GM12878 (cell line): ENCODE measurements around the gene POLR1A.

Experiments used
- BCL3 ChIP-seq: IDR thresholded peaks from 2 replicates; pipeline ENCODE4 v1.6.1; 2011; ENCODE audit warnings: borderline replicate concordance, low read depth, mild to moderate bottlenecking, moderate library complexity, low read length; ENCODE audit not compliant: insufficient read depth, poor library complexity, severe bottlenecking
- CBX5 ChIP-seq: sonication (generic); IDR thresholded peaks from 2 replicates; pipeline ENCODE4 v1.6.1; 2016; ENCODE audit warnings: low read depth, moderate library complexity, mild to moderate bottlenecking, inconsistent platforms
- CEBPB ChIP-seq, 2 experiments: fragments of 150-350 bp in 1 of 2; IDR thresholded peaks; 2 replicates each; pipeline ENCODE4 v1.6.1; 2012 to 2014; ENCODE audit warnings: low read depth in 2 of 2, low read length in 2 of 2, borderline replicate concordance in 1 of 2, inconsistent platforms in 1 of 2
- EP300 ChIP-seq, 2 experiments: fragments of 150-350 bp in 1 of 2; IDR thresholded peaks; 2 replicates each; pipeline ENCODE4 v1.6.1; 2011 to 2012; ENCODE audit warnings: low read depth in 2 of 2, low read length in 2 of 2, borderline replicate concordance in 1 of 2, improper control_type of control experiment in 1 of 2, inconsistent platforms in 1 of 2; ENCODE audit not compliant: control insufficient read depth in 1 of 2
- NFIC ChIP-seq: IDR thresholded peaks from 2 replicates; pipeline ENCODE4 v1.6.1; 2012; ENCODE audit warnings: low read depth, mild to moderate bottlenecking, inconsistent platforms, low read length, moderate library complexity
- NRF1 ChIP-seq: conservative IDR thresholded peaks from 2 replicates; pipeline ENCODE4 v1.6.1; 2011; ENCODE audit warnings: mild to moderate bottlenecking, low read depth, low read length, improper control_type of control experiment
- POLR2AphosphoS5 ChIP-seq: IDR thresholded peaks from 2 replicates; pipeline ENCODE4 v1.6.1; 2011; ENCODE audit warnings: mild to moderate bottlenecking, low read length, inconsistent platforms
- TF ChIP-seq, protein P1 (sequence below): fragments of 450-650 bp; formaldehyde crosslinking; IDR thresholded peaks from 2 replicates; pipeline ENCODE4 v1.5.0; 2022; ENCODE audit warnings: mild to moderate bottlenecking, missing genetic modification characterization
- TF ChIP-seq, protein P2 (sequence below), 3 experiments: IDR thresholded peaks in 2 of 3; conservative IDR thresholded peaks in 1 of 3; 2 replicates each; pipeline ENCODE4 v1.5.1; 2011; ENCODE audit warnings: low read depth in 3 of 3, low read length in 3 of 3, mild to moderate bottlenecking in 3 of 3, control low read depth in 2 of 3, moderate library complexity in 2 of 3, inconsistent platforms in 1 of 3, mixed read lengths in 1 of 3; ENCODE audit not compliant: control insufficient read depth in 2 of 3, insufficient read depth in 1 of 3; ENCODE audit errors: extremely low read depth in 1 of 3

GRCh38 chr2:86045541-86045940 is 60.1 kb downstream of the POLR1A start:
- TF ChIP-seq, protein P1, sequence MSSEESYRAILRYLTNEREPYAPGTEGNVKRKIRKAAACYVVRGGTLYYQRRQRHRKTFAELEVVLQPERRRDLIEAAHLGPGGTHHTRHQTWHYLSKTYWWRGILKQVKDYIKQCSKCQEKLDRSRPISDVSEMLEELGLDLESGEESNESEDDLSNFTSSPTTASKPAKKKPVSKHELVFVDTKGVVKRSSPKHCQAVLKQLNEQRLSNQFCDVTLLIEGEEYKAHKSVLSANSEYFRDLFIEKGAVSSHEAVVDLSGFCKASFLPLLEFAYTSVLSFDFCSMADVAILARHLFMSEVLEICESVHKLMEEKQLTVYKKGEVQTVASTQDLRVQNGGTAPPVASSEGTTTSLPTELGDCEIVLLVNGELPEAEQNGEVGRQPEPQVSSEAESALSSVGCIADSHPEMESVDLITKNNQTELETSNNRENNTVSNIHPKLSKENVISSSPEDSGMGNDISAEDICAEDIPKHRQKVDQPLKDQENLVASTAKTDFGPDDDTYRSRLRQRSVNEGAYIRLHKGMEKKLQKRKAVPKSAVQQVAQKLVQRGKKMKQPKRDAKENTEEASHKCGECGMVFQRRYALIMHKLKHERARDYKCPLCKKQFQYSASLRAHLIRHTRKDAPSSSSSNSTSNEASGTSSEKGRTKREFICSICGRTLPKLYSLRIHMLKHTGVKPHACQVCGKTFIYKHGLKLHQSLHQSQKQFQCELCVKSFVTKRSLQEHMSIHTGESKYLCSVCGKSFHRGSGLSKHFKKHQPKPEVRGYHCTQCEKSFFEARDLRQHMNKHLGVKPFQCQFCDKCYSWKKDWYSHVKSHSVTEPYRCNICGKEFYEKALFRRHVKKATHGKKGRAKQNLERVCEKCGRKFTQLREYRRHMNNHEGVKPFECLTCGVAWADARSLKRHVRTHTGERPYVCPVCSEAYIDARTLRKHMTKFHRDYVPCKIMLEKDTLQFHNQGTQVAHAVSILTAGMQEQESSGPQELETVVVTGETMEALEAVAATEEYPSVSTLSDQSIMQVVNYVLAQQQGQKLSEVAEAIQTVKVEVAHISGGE, result no peak
- TF ChIP-seq, protein P2, sequence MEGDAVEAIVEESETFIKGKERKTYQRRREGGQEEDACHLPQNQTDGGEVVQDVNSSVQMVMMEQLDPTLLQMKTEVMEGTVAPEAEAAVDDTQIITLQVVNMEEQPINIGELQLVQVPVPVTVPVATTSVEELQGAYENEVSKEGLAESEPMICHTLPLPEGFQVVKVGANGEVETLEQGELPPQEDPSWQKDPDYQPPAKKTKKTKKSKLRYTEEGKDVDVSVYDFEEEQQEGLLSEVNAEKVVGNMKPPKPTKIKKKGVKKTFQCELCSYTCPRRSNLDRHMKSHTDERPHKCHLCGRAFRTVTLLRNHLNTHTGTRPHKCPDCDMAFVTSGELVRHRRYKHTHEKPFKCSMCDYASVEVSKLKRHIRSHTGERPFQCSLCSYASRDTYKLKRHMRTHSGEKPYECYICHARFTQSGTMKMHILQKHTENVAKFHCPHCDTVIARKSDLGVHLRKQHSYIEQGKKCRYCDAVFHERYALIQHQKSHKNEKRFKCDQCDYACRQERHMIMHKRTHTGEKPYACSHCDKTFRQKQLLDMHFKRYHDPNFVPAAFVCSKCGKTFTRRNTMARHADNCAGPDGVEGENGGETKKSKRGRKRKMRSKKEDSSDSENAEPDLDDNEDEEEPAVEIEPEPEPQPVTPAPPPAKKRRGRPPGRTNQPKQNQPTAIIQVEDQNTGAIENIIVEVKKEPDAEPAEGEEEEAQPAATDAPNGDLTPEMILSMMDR (IDR thresholded peaks at IDR 0.05 in 2 of 3, conservative IDR thresholded peaks at IDR 0.05 in 1 of 3; ENCODE audit: control insufficient read depth in 2 of 3, extremely low read depth in 1 of 3, insufficient read depth in 1 of 3, low read depth in 3 of 3, low read length in 3 of 3), result no peak
- no peak for TF ChIP-seq NRF1
- TF ChIP-seq NFIC, result no peak
- no peak for TF ChIP-seq CEBPB (IDR thresholded peaks at IDR 0.05; ENCODE audit: borderline replicate concordance in 1 of 2, low read depth in 2 of 2, low read length in 2 of 2)
- TF ChIP-seq CBX5, result no peak
- TF ChIP-seq EP300 (IDR thresholded peaks at IDR 0.05; ENCODE audit: borderline replicate concordance in 1 of 2, control insufficient read depth in 1 of 2, low read depth in 2 of 2, low read length in 2 of 2), result no peak
- TF ChIP-seq BCL3, result no peak
- no peak for TF ChIP-seq POLR2AphosphoS5
